Measurements from ENCODE around the gene WDR90.

WDR90 gene

DNA sequence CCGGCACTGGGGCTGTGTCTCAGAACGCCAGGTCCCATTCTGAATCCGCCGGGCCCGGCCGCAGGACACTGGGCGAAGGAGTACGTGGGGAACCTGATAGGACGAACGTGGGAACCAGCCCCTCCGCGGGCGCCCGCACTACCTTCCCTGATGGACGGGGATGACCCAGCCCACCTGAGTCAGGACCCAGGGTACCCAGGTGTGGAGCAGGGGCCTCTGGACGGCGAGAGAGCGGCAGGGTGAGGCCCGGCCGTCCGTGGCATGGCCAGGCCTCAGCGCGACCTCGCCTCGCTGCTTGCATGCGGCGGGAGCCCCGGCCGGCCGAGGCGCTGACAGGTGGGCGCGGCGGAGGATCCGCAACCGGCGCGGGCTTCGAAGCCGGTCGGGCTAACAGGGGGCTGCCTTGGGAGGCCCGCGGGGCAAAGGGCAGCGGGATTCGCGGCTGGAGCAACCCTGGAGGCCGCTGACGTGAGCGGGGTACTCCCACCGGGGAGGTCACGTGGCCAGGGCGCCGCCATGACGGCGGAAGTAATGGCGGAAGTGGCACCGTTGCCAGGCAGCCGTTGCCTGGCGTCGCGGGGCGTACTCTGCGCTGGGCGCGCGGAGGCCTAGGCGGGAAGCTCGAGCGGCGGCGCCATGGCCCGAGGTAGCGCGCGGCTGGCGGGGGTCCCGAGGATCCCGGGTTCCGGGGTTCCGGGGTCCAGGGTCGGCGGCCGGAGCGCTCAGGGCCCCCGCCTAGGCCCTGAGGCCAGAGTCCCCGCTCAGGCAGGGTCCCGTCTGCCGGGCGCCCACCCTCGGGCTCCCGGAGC lies at the start of gene WDR90:
WDR90 (plus strand) TSS at position 585 of the 809 bp plus-strand sequence; CDS start at position 637, 52 bp downstream.
- peak; percentile 96 for DNase-seq

DNA sequence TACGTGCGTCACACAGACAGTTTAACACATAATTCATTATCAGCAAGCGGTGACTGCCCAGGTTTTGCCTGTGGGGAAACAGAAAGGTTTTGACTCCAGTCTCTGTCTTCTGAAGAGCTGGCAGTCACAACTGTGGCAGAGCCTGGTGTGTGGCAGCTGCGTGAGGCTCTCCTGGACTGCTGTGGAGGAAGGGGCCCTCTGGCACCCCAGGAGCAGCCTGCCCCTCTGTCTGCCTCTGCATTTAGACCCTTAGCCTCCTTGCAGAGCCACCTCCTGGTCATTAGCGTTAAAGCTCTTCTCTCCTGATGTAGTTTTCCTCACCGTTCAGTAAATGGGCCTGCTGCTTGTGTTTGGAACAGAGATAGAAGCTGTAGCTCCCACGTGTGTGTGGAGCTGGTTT lies 48.4 kb upstream of the WDR90 start:
- no peak for DNase-seq

DNA sequence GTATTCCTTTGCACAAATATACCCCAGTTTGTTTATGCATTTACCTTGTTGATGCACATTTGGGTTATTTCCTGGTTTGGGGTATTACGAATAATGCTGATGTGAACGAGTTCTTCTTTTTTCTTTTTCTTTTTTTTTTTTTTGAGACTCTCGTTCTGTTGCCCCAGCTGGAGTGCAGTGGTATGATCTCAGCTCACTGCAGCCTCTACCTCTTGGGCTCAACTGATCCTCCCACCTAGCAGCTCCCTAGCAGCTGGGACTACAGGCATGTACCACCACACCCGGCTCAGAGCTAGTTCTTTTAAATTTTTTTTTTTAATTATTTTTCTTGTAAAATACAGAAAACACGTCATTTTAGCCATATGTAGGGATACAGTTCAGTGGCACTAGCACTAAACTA lies 45.2 kb upstream of the WDR90 start:
- DNase-seq = no peak

DNA sequence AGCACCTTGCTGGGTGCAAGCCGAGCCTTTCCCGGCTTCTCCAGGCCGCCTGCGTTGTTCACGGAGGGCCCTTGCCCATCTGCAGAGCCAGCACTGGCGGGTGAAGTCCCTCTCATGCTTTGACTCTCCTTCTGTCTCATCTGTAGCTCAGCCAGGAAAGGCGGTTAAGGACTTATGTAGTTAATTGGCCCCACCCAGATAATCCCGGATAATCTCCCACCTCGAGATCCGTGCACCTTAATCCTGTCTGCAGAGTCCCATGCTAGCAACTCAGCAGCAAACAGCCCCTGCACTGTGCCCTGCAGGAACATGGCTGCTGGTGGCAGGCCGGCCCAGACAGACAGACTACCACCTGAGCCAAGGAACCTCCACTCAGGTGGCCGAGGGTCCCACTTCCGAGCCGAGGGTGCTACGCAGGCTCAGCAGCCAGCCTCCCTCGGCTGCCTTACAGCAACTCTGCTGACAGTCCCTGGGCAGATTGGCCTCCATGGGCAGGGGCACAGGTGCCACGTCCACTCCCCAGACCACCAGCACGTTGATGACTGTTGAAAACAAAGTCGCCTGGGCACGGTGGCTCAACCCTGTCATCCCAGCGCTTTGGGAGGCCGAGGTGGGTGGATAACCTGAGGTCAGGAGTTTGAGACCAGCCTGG lies 42.4 kb upstream of the WDR90 start:
- DNase-seq = no peak

DNA sequence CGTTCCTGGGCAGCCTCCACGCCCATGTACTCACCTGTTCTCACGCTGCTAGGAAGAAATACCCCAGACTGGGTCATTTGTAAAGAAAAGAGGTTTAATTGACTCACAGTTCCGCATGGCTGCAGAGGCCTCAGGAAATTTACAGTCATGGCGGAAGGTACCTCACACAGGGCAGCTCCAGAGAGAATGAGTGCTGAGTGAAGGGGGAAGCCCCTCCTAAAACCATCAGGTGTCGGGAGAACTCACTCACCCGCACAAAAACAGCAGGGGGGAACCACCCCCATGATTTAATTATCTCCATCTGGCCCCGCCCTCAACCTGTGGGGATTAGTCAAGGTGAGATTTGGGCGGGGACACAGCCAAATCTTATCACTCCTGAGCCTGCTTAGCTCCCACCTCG lies 41.1 kb upstream of the WDR90 start:
- no peak for DNase-seq

DNA sequence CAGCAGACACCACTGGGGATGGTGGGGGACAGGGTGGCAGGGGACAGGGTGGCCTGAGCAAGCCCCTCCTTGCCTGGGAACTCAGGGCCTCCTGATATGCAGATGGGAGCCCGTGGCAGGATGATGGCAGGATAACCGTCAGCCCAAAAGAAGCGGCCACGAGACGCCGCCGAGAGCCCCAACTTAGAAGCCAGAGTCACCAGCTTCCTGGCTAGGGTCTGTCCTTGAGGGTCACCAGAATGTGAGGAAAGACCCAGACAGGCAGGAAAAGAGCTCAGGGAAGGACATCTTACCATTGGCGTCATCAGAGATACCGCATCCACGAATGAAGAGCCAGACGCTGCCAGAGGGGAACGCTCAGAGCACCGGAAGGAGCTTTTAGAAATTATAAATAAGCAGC lies 39.8 kb upstream of the WDR90 start:
- DNase-seq = no peak

DNA sequence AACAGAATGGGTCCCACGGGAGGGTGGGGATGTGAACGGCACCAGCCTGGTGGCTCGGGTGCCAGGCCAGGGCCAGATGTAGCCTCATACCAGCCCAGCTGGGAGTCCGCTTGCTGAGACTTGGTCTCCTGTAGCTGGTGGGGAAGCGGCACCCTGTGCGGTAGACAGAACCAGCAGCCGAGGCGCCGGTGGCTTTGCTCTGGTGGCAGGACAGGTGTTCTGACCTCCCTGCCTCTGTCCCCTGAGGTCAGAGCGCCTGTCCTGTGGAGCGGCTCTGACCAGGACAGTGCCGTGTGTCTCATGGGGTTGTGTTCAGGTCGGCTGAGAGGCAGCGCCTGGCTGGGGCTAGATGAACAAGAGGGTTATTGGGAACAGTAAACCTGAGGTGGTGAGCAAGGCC lies 39.2 kb upstream of the WDR90 start:
- no peak for DNase-seq

DNA sequence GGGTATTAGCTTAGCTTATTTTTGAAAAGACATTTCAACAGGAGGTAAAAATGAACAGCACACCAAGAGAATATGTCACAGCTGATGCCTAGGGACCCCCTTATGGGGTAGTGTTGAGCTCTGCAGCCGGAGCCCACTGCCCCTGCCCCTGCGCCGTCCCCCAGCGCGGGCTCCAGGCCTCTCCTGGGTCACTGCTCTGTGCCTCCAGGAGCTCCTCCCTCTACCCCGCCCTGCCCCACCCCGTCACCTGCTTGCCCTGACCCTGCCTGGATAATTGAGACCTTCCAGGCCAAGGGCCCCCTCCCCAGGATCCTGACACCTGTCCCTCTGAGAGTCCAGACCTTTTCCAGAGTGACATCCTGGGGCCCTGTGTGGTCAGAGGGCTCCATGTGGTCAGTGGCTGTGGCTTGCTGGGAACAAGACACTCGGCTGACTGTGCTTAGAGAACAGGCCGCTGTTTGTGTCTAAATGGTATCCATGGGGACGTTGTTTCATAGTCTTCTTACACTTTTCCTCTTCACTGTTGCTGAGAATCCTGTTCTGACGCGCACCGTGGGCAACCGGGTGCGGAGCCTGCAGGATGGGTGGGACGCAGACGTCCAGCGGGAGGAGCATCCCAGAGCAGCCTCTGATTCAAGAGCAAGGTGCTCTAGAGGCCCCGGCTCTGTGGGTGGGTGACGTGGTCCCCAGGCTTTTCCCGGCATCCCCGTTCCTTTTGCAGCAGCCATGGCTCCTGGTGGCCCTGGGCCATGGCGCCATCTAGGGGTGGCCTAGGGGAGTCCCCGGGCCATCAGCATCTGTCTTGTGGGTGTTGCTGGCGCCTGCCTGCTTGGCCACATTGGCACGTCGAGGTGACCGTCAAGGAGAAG lies 38.4 kb upstream of the WDR90 start:
- DNase-seq = peak; percentile 31

DNA sequence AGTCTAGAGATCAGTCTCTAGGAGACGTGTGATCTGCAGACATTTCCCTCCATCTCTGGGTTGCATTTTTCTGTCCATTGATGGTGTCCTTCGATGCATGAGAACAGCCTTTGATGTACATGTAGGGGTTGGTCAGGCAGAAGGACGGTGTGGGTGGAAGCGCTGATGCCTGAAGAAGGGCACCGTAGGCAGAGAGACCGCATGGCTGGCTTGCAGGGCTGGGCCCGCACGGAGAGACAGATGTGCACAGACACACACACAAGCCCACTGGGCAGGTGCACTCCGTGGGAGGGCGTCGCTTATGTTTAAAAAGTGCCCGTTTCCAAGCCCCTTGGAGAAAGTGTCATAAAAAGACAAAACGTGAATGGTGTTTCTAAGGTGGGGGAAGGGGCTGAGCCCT lies 34.0 kb upstream of the WDR90 start:
- no peak for DNase-seq

DNA sequence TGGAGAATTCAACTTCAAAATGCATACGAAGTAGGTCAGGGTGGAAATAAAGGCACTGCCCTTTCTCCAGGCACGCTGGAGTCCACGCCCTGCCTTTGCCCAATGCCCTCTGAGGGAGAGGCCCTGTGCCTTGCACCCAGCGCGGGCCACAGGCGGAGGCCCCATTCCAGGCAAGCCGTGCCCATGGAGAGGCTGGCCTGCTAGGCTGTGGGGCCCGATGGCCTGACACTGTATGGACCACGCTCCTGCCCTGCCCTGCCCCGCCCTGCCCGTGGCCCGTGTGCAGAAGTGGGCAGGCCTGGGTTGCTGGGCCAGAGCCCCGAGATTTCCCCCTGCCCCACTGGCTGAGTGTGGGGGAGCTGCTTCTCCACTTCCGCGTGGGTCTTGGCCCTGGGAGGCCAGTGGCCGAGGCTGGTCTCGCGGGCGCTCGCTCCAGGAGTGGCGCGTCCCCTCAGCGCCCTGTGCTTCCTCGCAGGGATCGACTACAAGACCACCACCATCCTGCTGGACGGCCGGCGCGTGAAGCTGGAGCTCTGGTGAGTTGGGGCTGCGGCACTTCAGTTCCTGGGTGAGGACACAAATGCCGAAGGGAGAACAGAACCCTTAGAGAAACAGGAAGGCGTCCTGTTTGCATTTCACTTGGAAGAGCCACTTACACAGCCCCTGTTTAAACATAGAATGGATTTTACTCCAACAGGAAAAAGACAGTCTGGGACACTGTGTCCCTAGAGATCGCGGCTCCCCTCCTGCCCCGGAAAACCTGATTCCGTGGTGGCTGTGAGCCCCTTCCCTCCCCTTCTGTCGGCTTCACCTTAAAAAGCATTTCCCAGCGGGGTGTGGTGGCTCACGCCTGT lies 32.2 kb upstream of the WDR90 start:
- no peak for DNase-seq

DNA sequence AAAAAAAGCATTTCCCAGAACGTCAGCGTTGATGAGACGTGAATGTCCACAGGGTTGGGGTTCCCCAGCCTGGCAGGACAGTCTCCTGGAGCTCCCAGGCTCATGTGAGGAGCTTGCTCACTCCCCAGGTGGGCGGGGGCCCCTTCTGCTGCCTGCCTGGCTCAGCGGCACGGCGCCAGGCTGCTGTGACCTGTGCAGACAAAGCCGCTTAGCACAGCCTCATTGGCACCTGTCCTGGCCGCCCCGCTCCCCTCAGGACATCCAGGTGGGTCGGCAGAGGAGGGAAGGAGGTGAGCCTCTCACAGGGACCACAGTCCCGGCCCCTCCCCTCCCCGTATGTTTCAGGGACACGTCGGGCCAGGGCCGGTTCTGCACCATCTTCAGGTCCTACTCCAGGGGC lies 31.3 kb upstream of the WDR90 start:
- no peak for DNase-seq

DNA sequence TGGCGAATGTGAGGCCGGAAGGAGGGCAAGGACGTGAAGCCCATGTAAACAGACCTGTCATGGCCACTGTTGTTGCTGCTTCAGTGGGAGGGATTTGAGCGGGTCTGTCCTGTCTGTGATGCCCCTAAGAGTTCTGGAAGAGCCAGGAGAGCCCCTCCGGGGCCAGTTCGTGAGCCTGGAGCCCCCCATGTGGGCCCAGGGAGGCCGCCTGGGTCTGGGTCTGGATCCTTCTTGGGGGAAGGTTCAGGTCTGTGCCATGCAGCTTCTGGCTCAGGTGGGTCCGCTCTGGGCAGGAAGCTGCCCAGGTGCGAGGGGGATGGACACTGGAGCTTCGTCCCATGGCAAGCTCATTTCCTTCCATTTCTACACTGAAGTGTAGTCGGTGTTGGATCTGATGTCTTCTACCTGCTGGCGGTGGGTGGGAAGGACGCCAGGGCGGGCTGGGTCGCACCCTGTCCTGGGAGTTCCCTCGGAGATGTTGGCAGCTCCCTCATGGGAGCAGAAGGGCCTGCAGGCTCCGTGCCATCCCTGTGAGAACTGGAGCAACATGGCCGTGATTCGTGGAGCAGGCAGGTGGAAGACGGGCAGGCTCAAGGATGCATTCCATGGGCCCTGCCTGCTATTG lies 29.6 kb upstream of the WDR90 start:
- no peak for DNase-seq

DNA sequence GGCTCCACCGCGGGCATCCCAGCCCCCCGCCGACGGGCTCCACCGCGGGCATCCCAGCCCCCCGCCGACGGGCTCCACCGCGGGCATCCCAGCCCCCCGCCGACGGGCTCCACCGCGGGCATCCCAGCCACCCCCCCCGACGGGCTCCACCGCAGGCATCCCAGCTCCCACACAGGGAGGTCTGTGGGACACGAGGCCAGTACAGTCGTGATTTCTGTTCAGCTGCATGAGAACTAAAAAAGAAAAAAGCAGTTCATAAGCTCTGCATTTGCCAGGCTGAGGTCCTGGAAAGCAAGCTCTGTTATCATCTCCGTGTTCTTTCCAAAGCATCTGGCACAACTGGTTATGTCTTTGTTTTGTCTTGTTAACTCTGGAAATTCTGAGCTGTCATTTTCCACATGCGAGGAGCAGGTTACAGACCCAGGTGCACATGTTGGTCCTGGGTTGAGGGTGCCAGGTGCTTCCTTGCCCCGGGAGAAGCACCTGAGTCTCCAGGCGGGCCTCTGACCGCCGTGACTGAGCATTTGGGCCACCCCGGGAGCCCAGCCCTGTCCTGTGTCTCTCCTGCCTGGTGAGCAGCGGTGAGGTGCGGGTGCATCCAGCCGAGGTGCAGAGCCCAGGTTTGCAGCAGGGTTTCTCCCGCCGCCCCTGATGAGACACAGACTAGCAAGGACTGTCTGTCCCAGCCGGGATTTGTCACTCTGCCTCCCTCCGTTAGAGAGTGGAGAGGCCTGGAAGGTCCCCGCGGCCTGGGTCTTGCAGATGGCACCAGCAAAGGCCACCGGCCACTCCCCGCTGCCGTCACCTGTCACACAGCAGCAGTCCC lies 28.3 kb upstream of the WDR90 start:
- no peak for DNase-seq

DNA sequence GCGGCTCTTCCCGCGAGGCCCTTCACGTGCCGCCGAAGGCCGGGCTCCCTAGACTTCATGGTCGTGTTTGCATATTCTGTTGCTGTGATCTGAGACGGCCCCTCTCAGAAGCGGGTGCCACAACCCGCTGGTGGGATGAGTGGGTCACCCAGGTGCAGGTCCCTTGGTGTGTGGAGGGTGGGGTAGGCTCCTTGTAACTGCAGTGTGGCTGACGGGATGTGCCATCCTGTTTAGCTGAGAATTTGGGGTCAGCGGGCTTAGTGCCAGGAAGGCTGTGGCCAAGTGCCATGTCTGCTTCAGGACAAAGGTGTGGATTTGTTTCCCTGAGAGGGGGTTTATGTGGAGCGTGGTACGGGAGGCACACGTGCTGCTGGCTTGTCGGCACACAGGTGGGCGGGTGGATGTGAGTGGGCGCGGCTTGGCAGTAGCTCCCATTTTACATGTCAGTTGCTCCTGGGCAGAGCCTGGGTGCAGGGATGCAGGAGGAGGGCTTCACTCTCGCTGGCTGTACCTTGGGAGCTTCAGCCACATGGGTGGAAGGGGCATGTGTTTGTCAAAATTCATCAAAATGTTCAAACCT lies 27.5 kb upstream of the WDR90 start:
- DNase-seq = no peak

DNA sequence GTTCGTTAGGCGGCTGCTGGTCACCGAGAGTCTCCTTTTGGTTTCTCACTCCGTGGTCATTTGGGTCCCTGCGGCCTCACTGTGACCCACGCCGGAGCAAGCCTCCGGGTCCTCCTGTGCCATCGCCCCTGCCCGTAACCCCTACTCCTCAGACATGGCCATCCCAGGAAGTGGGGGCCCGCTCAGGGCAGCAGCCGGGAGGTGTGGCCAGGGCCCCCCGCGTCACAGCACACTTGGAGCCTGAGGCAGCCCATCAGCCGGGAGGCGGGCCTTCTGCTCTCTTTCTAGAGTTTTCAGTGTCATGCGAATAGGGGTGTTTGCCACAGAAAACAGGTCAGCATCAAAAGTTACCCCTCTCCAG lies 26.3 kb upstream of the WDR90 start:
- DNase-seq = no peak

DNA sequence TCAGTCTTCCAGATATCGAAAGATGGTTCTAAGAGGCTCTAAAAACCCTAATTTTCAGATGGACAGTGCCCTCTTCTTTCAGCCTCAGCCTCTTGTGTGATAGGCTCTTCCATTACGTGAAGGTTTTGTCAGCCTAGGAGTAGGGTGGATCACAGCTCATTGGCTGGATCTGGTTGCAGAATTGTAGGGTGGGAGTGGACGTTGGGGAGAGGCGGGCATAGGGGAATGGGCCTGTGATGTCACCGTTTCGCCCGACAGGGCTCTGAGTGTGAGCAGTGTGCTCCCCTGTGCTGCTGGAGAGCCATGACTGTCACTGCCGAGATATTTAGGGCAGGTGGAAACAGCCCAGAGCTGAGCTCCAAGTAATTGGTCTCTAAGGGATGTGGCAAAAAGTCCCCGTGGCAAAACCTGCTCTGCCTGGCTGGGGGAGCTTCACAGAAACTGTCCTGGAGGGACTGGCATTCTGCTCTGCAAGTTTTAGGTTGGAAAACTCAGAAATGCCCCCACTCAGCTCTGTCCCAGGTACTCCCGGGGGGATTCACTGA lies 24.6 kb upstream of the WDR90 start:
- no peak for DNase-seq

DNA sequence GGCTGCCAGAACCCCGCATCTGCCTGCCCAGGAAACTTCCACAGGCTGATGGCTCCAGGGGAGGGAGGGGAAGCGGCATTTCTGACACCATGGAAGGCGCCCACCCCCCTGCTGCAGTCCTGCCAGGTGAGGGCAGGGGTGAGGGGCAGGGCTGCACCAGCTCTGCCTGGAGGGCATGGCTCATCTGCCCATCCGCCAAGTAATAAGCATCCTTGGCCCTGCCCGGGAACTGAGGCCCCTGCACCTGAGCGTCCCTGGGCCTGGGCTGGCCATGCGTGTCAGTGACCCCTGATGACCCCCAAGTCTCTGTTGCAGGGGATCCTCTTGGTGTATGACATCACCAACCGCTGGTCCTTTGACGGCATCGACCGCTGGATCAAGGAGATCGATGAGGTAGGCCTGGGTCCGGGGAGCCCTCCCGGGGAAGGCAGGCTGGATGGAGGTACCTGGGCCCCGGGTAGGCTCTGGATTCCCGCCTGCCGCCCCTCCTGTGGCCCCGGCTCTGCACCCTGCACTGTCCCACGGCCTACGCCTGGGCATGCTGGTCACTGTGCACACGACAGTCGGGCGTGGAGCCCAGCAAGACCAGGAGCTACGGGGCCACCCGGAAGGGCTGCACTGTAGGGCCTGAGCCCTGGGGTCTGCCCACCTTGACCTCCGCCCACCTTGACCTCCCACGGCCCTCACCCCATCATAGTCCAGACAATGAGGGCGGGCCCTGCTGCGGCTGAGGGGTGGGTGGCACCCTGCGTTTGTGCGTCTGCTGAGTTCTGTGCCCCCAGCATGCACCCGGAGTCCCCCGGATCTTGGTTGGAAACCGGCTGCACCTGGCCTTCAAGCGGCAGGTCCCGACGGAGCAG lies 23.8 kb upstream of the WDR90 start:
- no peak for DNase-seq

DNA sequence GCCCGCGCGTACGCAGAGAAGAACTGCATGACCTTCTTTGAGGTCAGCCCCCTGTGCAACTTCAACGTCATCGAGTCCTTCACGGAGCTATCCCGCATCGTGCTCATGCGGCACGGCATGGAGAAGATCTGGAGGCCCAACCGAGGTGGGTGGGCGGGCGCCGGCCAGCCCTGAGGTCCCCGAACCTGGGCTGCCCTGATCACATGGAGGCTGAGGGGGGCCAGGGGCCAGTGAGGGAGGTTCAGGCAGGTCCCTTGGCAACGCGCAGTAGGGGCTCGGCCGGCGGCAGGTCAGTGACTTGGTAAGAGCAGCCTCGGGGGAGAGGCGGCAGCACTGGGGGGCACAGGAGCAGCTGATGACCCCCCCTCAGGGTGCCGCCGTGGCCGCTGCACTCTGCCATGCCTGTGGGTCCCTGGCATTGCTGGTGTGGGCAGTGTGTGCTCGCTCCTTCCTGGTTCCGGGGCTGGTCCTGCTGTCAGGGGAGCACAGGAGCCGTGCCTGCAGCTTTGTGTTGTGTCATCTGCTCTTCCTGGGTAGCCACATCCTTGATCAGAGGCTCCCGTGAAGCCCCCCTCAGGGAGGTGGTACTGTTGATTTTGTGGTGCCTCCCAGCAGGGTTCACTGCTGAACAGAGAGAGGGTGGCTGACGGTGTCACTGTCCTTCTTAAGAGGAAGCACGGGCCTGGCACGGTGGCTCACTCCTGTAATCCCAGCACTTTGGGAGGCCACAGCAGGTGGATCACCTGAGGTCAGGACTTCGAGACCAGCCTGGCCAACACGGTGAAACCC lies 23.0 kb upstream of the WDR90 start:
- no peak for DNase-seq

All from activated CD4-positive, alpha-beta T cell treated with anti-CD3 and anti-CD28 coated beads, Interleukin-2, amount 50 U/mL, for 16 hours (primary cell).